HUES64 (cell line): ENCODE measurements around the gene MYO19.
"Not testable (repeated sequence)": the region's sequence is repeated elsewhere in the genome, so short reads cannot be mapped to it uniquely, and the experiment has no call there.

Experiments
- H3K27ac ChIP-seq: 2 replicates; pipeline ENCODE4 v1.7.0; 2013; ENCODE audit warnings: low read depth, low read length, inconsistent platforms
- H3K27me3 ChIP-seq: 2 replicates; pipeline ENCODE4 v1.6.1; 2013; ENCODE audit warnings: mild to moderate bottlenecking, low read length; ENCODE audit not compliant: insufficient read depth
- H3K36me3 ChIP-seq: 2 replicates; pipeline ENCODE4 v1.6.1; 2013; ENCODE audit warnings: mild to moderate bottlenecking, low read length; ENCODE audit not compliant: insufficient read depth
- H3K4me1 ChIP-seq: 2 replicates; pipeline ENCODE4 v1.6.1; 2013; ENCODE audit warnings: mild to moderate bottlenecking, low read length, moderate library complexity; ENCODE audit not compliant: insufficient read depth
- H3K4me3 ChIP-seq: 2 replicates; pipeline ENCODE4 v1.5.1; 2013; ENCODE audit warnings: mild to moderate bottlenecking, low read length, moderate library complexity
- H3K9ac ChIP-seq: 2 replicates; pipeline ENCODE4 v1.6.1; 2013; ENCODE audit warnings: mild to moderate bottlenecking, low read depth, low read length
- H3K9me3 ChIP-seq: 2 replicates; pipeline ENCODE4 v1.6.1; 2013; ENCODE audit warnings: low read depth, low read length; ENCODE audit not compliant: insufficient read depth
- WGBS: fragments of 150-250, 120-280 bp; methylation state at CpG from one replicate; pipeline ENCODE4 v1.1.7; 2013; ENCODE audit warnings: missing lambda C conversion rate; 5-methylcytosine and 5-hydroxymethylcytosine counted together

MYO19 gene

GRCh38 chr17:36460265-36460937 lies 74.3 kb downstream of the MYO19 start:
- Histone ChIP-seq H3K9me3 (no peaks in the 10 kb centered on the region), H3K4me3 (no peak overlapping the region), H3K36me3 (no peaks in the 10 kb centered on the region), H3K27me3 (peaks cover 20% of the 10 kb centered on the region), H3K9ac (no peak overlapping the region), H3K27ac (no peak overlapping the region), H3K4me1 (no peaks in the 10 kb centered on the region)
- WGBS: 82% methylated on average over 4 of the region's 5 CpGs

GRCh38 chr17:36459601-36460000 lies 75.1 kb downstream of the MYO19 start:
- Histone ChIP-seq H3K27ac (no peak overlapping the region), H3K9ac (no peak overlapping the region), H3K27me3 (peaks cover 14% of the 10 kb centered on the region), H3K36me3 (no peaks in the 10 kb centered on the region), H3K4me1 (no peaks in the 10 kb centered on the region), H3K4me3 (no peak overlapping the region), H3K9me3 (no peaks in the 10 kb centered on the region)
- 81% methylated on average over 7 of the region's 7 CpGs for WGBS

GRCh38 chr17:36459045-36459444 lies 75.6 kb downstream of the MYO19 start:
- peaks cover 9% of the 10 kb centered on the region for H3K27me3 ChIP-seq
- no peaks in the 10 kb centered on the region for H3K4me1 ChIP-seq
- no peak overlapping the region for H3K4me3 ChIP-seq
- no peak overlapping the region for H3K27ac ChIP-seq
- 95% methylated on average over 5 of the region's 5 CpGs for WGBS
- no peak overlapping the region for H3K9ac ChIP-seq
- no peaks in the 10 kb centered on the region for H3K36me3 ChIP-seq
- H3K9me3 ChIP-seq: no peaks in the 10 kb centered on the region

- H3K4me1 ChIP-seq, H3K9ac ChIP-seq, H3K9me3 ChIP-seq, H3K27me3 ChIP-seq, H3K4me3 ChIP-seq, H3K36me3 ChIP-seq, H3K27ac ChIP-seq: not testable (repeated sequence)
- WGBS: 93% methylated on average over 9 of the region's 9 CpGs
Measured at GRCh38 chr17:36457701-36458100, 77.0 kb downstream of the MYO19 start.

- H3K9ac ChIP-seq, H3K4me3 ChIP-seq, H3K9me3 ChIP-seq, H3K4me1 ChIP-seq, H3K27me3 ChIP-seq, H3K36me3 ChIP-seq, H3K27ac ChIP-seq: not testable (repeated sequence)
- 93% methylated on average over 9 of the region's 9 CpGs for WGBS
Measured at GRCh38 chr17:36452888-36453287, 81.8 kb downstream of the MYO19 start.

GRCh38 chr17:36449997-36450396 lies 84.7 kb downstream of the MYO19 start:
- 93% methylated on average over 3 of the region's 15 CpGs for WGBS
- not testable (repeated sequence) for H3K9me3 ChIP-seq

More at GRCh38 chr17:36449997-36450396, 84.7 kb downstream of the MYO19 start:
- not testable (repeated sequence) for H3K9ac ChIP-seq, H3K4me1 ChIP-seq, H3K36me3 ChIP-seq, H3K4me3 ChIP-seq, H3K27ac ChIP-seq, H3K27me3 ChIP-seq
